ENCODE data around the gene HDAC4.

GRCh38 chr2:239167766-239168444 is 232.9 kb downstream of the HDAC4 start:
- TF ChIP-seq CTCF (IDR thresholded peaks at IDR 0.05) (no peak), USF2 (CRISPR knock-in tag; IDR thresholded peaks at IDR 0.05) (no peak), PRRX2 (CRISPR knock-in tag; IDR thresholded peaks at IDR 0.05) (no peak), ZNF512 (CRISPR knock-in tag; IDR thresholded peaks at IDR 0.05; ENCODE audit: borderline replicate concordance) (no peak), FOXJ3 (CRISPR knock-in tag; IDR thresholded peaks at IDR 0.05; ENCODE audit: borderline replicate concordance) (no peak), NR3C1 (CRISPR knock-in tag; conservative IDR thresholded peaks at IDR 0.05; ENCODE audit: low read depth) (no peak), SP1 (CRISPR knock-in tag; conservative IDR thresholded peaks at IDR 0.05) (no peak), MXD4 (CRISPR knock-in tag; IDR thresholded peaks at IDR 0.05; ENCODE audit: borderline replicate concordance) (no peak), IRF1 (CRISPR knock-in tag; IDR thresholded peaks at IDR 0.05) (no peak), NR1H2 (CRISPR knock-in tag; IDR thresholded peaks at IDR 0.05) (no peak), MAX (CRISPR knock-in tag; IDR thresholded peaks at IDR 0.05) (no peak), ELF4 (CRISPR knock-in tag; IDR thresholded peaks at IDR 0.05; ENCODE audit: low read depth) (no peak)

All from WTC11 (cell line).